Measurements from ENCODE around the gene RTN4R. TPM values are rescaled to one million over a fixed set of nuclear protein-coding genes. Genes with fewer than 3 reads are reported as not detected.

RTN4R gene
- total RNA-seq, 4 donors from 2014 or later: 0.64 to 22.8 (median 3.0) TPM; not detected in 1

GRCh38 chr22:20234760-20235388, 33.2 kb downstream of the RTN4R start:
- H3K27ac ChIP-seq: no peak overlapping the region
- H3K27me3 ChIP-seq: no peaks in the 10 kb centered on the region
- in situ Hi-C loops (cut with MboI; ENCODE audit: low pct_ligation_motif_present in 1 of 4, low pct_unique_long_range_greater_than_20kb in 1 of 4, low sequenced_read_pairs in 3 of 4): no loop called here
- 62 to 72% methylated on average over 9 to 23 of the region's 23 CpGs for WGBS, 2 donors (ENCODE audit: low coverage in 1 of 2)
- no peak overlapping the region for H3K4me3 ChIP-seq
- no peak for DNase-seq
- TF ChIP-seq CTCF (IDR thresholded peaks at IDR 0.05) (no peak), EP300 (IDR thresholded peaks at IDR 0.05; ENCODE audit: low read depth) (no peak), POLR2A (IDR thresholded peaks at IDR 0.05) (no peak), POLR2AphosphoS5 (IDR thresholded peaks at IDR 0.05) (no peak)
- H3K4me1 ChIP-seq: peaks cover 0 to 11% (median 5%) of the 10 kb centered on the region in 4 donors
- no peaks in the 10 kb centered on the region for H3K9me3 ChIP-seq
- H3K36me3 ChIP-seq: no peaks in the 10 kb centered on the region
- intact Hi-C loops (cut with DNase I; ENCODE audit: low total_unique reads): no loop called here

DNA sequence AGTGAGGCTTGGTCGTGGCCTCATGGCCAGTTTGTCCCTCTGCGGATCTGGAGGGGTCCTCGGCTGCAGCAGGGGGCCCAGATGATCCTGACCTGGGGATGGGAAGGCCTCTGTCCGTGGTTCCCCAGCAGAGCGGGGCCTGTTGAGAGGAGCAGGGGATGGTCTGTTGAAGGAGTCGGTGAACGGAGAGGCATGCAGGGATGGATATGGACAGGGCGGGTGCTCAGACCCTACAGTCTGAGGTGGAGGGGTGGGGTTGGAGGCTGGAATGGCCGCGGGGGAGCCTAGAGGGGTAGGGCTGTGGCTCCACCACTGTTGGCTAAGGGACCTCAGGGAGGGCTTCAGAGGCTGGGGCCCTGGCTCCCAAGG, 33.8 kb downstream of the RTN4R start:
- 84% methylated on average over 10 of the region's 10 CpGs; no CpG with 5 or more reads in 1 of the 2 donors for WGBS, 2 donors (ENCODE audit: low coverage in 1 of 2)
- H3K9me3 ChIP-seq: no peaks in the 10 kb centered on the region
- in situ Hi-C loops (cut with MboI; ENCODE audit: low pct_ligation_motif_present in 1 of 4, low pct_unique_long_range_greater_than_20kb in 1 of 4, low sequenced_read_pairs in 3 of 4): no loop called here

GRCh38 chr22:20233351-20234313, 34.5 kb downstream of the RTN4R start:
- in situ Hi-C loops (cut with MboI; ENCODE audit: low pct_ligation_motif_present in 1 of 4, low pct_unique_long_range_greater_than_20kb in 1 of 4, low sequenced_read_pairs in 3 of 4): no loop called here
- no peak for TF ChIP-seq POLR2A (IDR thresholded peaks at IDR 0.05)
- no peak for TF ChIP-seq CTCF (IDR thresholded peaks at IDR 0.05)
- TF ChIP-seq POLR2AphosphoS5 (IDR thresholded peaks at IDR 0.05): no peak
- no peak for TF ChIP-seq EP300 (IDR thresholded peaks at IDR 0.05; ENCODE audit: low read depth)

More for the DNA sequence above, 33.8 kb downstream of the RTN4R start:
- H3K27me3 ChIP-seq: no peaks in the 10 kb centered on the region
- DNase-seq: no peak
- intact Hi-C loops (cut with DNase I; ENCODE audit: low total_unique reads): no loop called here
- H3K36me3 ChIP-seq: no peaks in the 10 kb centered on the region
- TF ChIP-seq CTCF (IDR thresholded peaks at IDR 0.05) (no peak), EP300 (IDR thresholded peaks at IDR 0.05; ENCODE audit: low read depth) (no peak), POLR2AphosphoS5 (IDR thresholded peaks at IDR 0.05) (no peak), POLR2A (IDR thresholded peaks at IDR 0.05) (no peak)
- no peak overlapping the region for H3K4me3 ChIP-seq
- peaks cover 0 to 7% (median 3%) of the 10 kb centered on the region in 4 donors for H3K4me1 ChIP-seq
- H3K27ac ChIP-seq: no peak overlapping the region

DNA sequence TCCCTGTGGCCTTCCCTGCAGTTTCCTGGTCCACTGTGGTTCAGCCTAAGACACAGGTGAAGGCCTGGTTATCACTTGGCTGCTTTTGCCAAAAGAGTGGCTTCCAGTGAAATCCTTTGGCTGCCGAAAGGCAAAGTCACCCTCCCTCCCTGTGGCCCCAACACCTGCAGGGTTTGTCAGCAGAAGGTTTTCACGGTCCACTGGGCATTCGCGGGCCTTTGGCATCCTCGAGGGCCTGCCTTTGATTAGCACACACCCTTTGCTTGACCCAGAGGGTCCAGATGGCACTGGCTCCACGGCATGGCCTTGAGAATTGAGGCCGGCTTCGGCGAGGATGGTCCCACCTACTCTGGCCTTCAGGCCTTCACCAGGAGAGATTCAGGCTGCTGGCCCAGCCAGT, 35.3 kb downstream of the RTN4R start:
- Histone ChIP-seq H3K9me3 (no peaks in the 10 kb centered on the region), H3K4me1 (no peaks in the 10 kb centered on the region), H3K27me3 (no peaks in the 10 kb centered on the region), H3K4me3 (no peak overlapping the region), H3K27ac (no peak overlapping the region), H3K36me3 (no peaks in the 10 kb centered on the region)
- WGBS, 2 donors (ENCODE audit: low coverage in 1 of 2): 89% methylated on average over 9 of the region's 9 CpGs; no CpG with 5 or more reads in 1 of the 2 donors
- TF ChIP-seq POLR2A (IDR thresholded peaks at IDR 0.05): no peak
- TF ChIP-seq CTCF (IDR thresholded peaks at IDR 0.05): no peak
- TF ChIP-seq POLR2AphosphoS5 (IDR thresholded peaks at IDR 0.05): no peak
- TF ChIP-seq EP300 (IDR thresholded peaks at IDR 0.05; ENCODE audit: low read depth): no peak
- intact Hi-C loops (cut with DNase I; ENCODE audit: low total_unique reads): no loop called here
- in situ Hi-C loops (cut with MboI; ENCODE audit: low pct_ligation_motif_present in 1 of 4, low pct_unique_long_range_greater_than_20kb in 1 of 4, low sequenced_read_pairs in 3 of 4): no loop called here
- no peak for DNase-seq

More at GRCh38 chr22:20233351-20234313, 34.5 kb downstream of the RTN4R start:
- DNase-seq: no peak
- intact Hi-C loops (cut with DNase I; ENCODE audit: low total_unique reads): no loop called here
- no peaks in the 10 kb centered on the region for H3K27me3 ChIP-seq
- 83% methylated on average over 12 of the region's 13 CpGs; no CpG with 5 or more reads in 1 of the 2 donors for WGBS, 2 donors (ENCODE audit: low coverage in 1 of 2)
- H3K4me3 ChIP-seq: no peak overlapping the region
- no peaks in the 10 kb centered on the region for H3K36me3 ChIP-seq
- no peak overlapping the region for H3K27ac ChIP-seq
- H3K9me3 ChIP-seq: no peaks in the 10 kb centered on the region
- H3K4me1 ChIP-seq: peaks cover 0 to under 1% (median 0%) of the 10 kb centered on the region in 4 donors
